HEK293T (cell line): ENCODE results near the gene SH3BP4.
"Not testable (repeated sequence)": the region's sequence is repeated elsewhere in the genome, so short reads cannot be mapped to it uniquely, and the experiment has no call there.

Experiments
- CTCF ChIA-PET: fragments of 350-600 bp; formaldehyde crosslinking; extraction: SDS; loops from one replicate; lab custom pipeline; 2021; ENCODE audit warnings: antibody characterized with exemption, inconsistent platforms; lab: Yijun Ruan, JAX
- POLR2A ChIA-PET: fragments of 350-600 bp; formaldehyde crosslinking; extraction: SDS; loops from one replicate; lab custom pipeline; 2020; ENCODE audit warnings: antibody characterized with exemption, inconsistent platforms; lab: Yijun Ruan, JAX
- DNase-seq: peaks from one replicate; pipeline ENCODE4 v3.0.0; 2012; ENCODE audit warnings: mixed read lengths; ENCODE audit errors: extremely low spot score
- ARNT ChIP-seq: fragments of 450-650 bp; IDR thresholded peaks from 2 replicates; pipeline ENCODE4 v1.6.1; 2017; ENCODE audit warnings: mild to moderate bottlenecking
- BHLHE40 ChIP-seq: fragments of 450-650 bp; IDR thresholded peaks from 2 replicates; pipeline ENCODE4 v1.6.1; 2016; ENCODE audit warnings: mild to moderate bottlenecking, moderate library complexity, borderline replicate concordance
- CTBP1 ChIP-seq: fragments of 450-650 bp; IDR thresholded peaks from 2 replicates; pipeline ENCODE4 v1.6.1; 2016; ENCODE audit warnings: borderline replicate concordance
- ELF4 ChIP-seq: fragments of 450-650 bp; IDR thresholded peaks from 2 replicates; pipeline ENCODE4 v1.6.1; 2017; ENCODE audit warnings: antibody characterized with exemption
- FOXA1 ChIP-seq: fragments of 450-650 bp; IDR thresholded peaks from 2 replicates; pipeline ENCODE4 v1.6.1; 2016; ENCODE audit warnings: mild to moderate bottlenecking
- FOXK2 ChIP-seq: fragments of 450-650 bp; IDR thresholded peaks from 2 replicates; pipeline ENCODE4 v1.6.1; 2016; ENCODE audit warnings: mild to moderate bottlenecking
- FOXM1 ChIP-seq: fragments of 450-650 bp; IDR thresholded peaks from 2 replicates; pipeline ENCODE4 v1.6.1; 2017; ENCODE audit warnings: mild to moderate bottlenecking, borderline replicate concordance
- HDGF ChIP-seq: fragments of 450-650 bp; IDR thresholded peaks from 2 replicates; pipeline ENCODE4 v1.6.1; 2017; ENCODE audit warnings: antibody characterized with exemption, borderline replicate concordance
- L3MBTL2 ChIP-seq: fragments of 450-650 bp; conservative IDR thresholded peaks from 2 replicates; pipeline ENCODE4 v1.6.1; 2016; ENCODE audit warnings: mild to moderate bottlenecking
- LEF1 ChIP-seq: fragments of 450-650 bp; IDR thresholded peaks from 2 replicates; pipeline ENCODE4 v1.6.1; 2017; ENCODE audit warnings: mild to moderate bottlenecking, borderline replicate concordance
- NFRKB ChIP-seq: fragments of 450-650 bp; IDR thresholded peaks from 2 replicates; pipeline ENCODE4 v1.6.1; 2016; ENCODE audit warnings: mild to moderate bottlenecking, moderate library complexity
- PKNOX1 ChIP-seq: fragments of 450-650 bp; IDR thresholded peaks from 2 replicates; pipeline ENCODE4 v1.6.1; 2016
- SP1 ChIP-seq: fragments of 450-650 bp; IDR thresholded peaks from 2 replicates; pipeline ENCODE4 v1.6.1; 2017
- SUZ12 ChIP-seq: fragments of 450-650 bp; IDR thresholded peaks from 2 replicates; pipeline ENCODE4 v1.6.1; 2016; ENCODE audit warnings: mild to moderate bottlenecking
- TARDBP ChIP-seq: fragments of 450-650 bp; IDR thresholded peaks from 2 replicates; pipeline ENCODE4 v1.6.1; 2016
- ZNF384 ChIP-seq: fragments of 450-650 bp; IDR thresholded peaks from 2 replicates; pipeline ENCODE4 v1.6.1; 2016

Gene SH3BP4

DNA sequence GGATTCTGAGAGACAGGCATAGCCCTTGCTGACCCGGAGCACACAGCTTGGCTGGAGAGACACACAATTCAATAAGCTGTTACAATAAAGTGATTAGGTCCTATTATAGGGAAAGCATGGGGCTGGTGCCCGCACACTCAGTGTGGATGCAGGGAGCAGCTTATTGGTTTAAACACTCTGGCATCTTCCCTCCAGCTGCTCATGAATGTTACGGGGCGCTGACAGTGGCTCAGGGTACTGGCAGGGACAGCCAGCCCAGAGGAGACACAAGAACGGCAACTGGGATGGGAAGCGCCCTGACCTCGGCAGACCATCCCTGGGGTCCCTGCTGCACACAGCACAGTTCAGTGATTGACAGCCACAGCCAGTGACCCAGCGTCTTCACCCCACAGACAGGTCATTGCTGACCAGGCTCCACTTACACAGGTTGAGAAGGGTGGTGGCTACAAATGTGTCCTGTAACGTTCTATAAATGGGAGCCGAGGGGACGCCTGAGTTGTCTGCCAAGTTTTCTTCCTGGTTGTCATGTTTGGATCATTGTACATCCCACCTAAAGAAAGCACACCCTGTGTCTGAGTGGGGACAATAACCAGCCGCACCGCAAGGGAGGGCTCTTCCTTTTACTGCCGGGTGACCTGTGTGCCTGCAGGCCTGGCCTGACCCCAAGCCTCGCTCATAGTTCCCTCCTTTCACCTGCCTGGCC lies 60.3 kb downstream of the SH3BP4 start:
- no peak for TF ChIP-seq FOXK2
- TF ChIP-seq ELF4: no peak
- TF ChIP-seq BHLHE40: no peak
- no peak for TF ChIP-seq HDGF
- TF ChIP-seq NFRKB: no peak
- TF ChIP-seq CTBP1: no peak
- no peak for TF ChIP-seq SP1
- no peak for TF ChIP-seq PKNOX1
- no peak for TF ChIP-seq FOXA1
- no peak for TF ChIP-seq SUZ12
- no peak for TF ChIP-seq TARDBP
- TF ChIP-seq L3MBTL2: no peak
- TF ChIP-seq ARNT: no peak
- TF ChIP-seq FOXM1: no peak
- TF ChIP-seq LEF1: no peak
- no peak for TF ChIP-seq ZNF384
- ChIA-PET CTCF (no interaction called here), POLR2A (no interaction called here)
- no peak for DNase-seq

DNA sequence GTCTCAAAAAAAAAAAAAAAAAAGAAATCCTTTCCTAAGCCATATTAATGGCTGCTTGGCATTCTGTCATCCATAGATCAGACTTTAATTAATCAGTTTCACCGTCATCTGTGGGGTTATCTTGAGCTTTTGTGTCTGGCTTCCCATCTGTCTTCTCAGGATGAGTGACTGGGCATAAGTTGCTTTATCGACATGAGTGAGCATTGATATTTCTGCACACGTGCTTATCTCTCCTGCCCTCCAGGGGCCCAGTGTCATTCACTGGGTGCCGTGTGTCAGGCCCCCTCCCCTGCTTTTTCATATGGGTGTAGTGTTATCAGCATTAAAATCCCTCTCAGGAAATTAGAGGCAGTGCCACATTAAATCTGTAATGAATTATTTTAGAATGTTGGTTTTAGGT lies 65.6 kb downstream of the SH3BP4 start:
- ChIA-PET CTCF (no interaction called here), POLR2A (no interaction called here)
- no peak for DNase-seq
- TF ChIP-seq ARNT: no peak
- TF ChIP-seq ZNF384: no peak
- TF ChIP-seq BHLHE40: no peak
- no peak for TF ChIP-seq NFRKB
- TF ChIP-seq FOXM1: no peak
- no peak for TF ChIP-seq FOXK2
- no peak for TF ChIP-seq CTBP1
- TF ChIP-seq FOXA1: no peak
- no peak for TF ChIP-seq LEF1
- no peak for TF ChIP-seq PKNOX1
- no peak for TF ChIP-seq HDGF
- no peak for TF ChIP-seq L3MBTL2
- TF ChIP-seq TARDBP: no peak
- TF ChIP-seq SP1: no peak
- TF ChIP-seq SUZ12: no peak
- no peak for TF ChIP-seq ELF4

DNA sequence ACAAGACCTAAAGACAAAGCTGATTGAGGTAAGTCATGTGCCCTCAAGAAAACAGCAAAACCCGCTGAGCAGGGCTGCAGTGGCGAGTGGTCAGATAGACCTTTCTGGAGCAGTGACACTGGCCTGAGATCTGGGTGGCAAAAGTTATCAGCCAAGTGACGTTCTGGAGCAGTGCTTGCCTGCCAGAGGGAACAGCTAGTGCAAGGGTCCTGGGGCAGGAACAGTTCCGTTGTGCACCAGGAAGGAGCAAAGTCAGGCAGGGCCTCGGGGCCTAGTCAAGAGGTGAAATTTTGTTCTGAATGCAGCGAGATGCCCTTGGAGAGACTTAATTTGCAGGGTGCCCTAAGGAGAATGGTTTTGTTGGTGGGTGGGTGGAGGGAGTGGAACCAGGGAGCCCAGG lies 67.0 kb downstream of the SH3BP4 start:
- POLR2A ChIA-PET: no interaction called here
- no peak for DNase-seq
- TF ChIP-seq L3MBTL2: no peak
- no peak for TF ChIP-seq LEF1
- no peak for TF ChIP-seq ZNF384
- no peak for TF ChIP-seq CTBP1
- TF ChIP-seq SUZ12: no peak
- no peak for TF ChIP-seq TARDBP
- no peak for TF ChIP-seq ARNT
- no peak for TF ChIP-seq NFRKB
- TF ChIP-seq HDGF: no peak
- TF ChIP-seq FOXM1: no peak
- TF ChIP-seq FOXA1: no peak
- no peak for TF ChIP-seq SP1
- TF ChIP-seq PKNOX1: no peak
- no peak for TF ChIP-seq ELF4
- TF ChIP-seq FOXK2: no peak
- no peak for TF ChIP-seq BHLHE40

GRCh38 chr2:235020141-235020540 lies 68.3 kb downstream of the SH3BP4 start:
- POLR2A ChIA-PET, CTCF ChIA-PET, DNase-seq: not testable (repeated sequence)

More for the DNA sequence above, 67.0 kb downstream of the SH3BP4 start:
- CTCF ChIA-PET: no interaction called here

DNA sequence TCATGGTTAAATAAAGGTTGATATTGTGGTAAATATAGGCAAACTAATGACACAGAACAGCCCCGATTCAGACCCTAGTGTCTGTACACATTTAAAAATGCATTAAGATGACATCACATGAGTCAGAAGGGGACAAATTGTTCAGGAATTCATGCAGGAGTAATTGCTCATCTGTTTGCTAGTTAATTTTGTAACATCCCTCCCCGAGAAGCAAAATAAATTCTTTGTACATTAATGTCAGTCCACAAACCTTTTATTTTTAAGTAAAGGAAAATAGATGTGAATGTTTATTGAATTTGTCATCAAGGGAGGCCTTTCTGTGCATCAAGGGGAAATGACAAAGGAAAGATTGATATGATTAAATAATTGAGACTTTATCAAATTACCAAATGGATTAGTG lies 69.9 kb downstream of the SH3BP4 start:
- no peak for DNase-seq
- TF ChIP-seq FOXM1: no peak
- TF ChIP-seq NFRKB: no peak
- no peak for TF ChIP-seq ELF4
- TF ChIP-seq HDGF: no peak
- TF ChIP-seq CTBP1: no peak
- no peak for TF ChIP-seq ARNT
- TF ChIP-seq SP1: no peak
- TF ChIP-seq ZNF384: no peak
- no peak for TF ChIP-seq L3MBTL2
- no peak for TF ChIP-seq FOXA1
- no peak for TF ChIP-seq SUZ12
- TF ChIP-seq PKNOX1: no peak
- no peak for TF ChIP-seq TARDBP
- TF ChIP-seq FOXK2: no peak
- TF ChIP-seq LEF1: no peak
- no peak for TF ChIP-seq BHLHE40
- CTCF ChIA-PET: interaction anchor here (0.7 kb wide), 1 partner anchor 95 kb away, joined by 4 read pairs; no protein-coding TSS in a partner anchor
- POLR2A ChIA-PET: no interaction called here
